WTC11 (cell line): Measurements from ENCODE around the gene MSGN1. TPM values are rescaled to one million over a fixed set of nuclear protein-coding genes. Genes with fewer than 3 reads are reported as not detected.

Source experiments
- ATAC-seq: fragments of 200-7000 bp; cut with Tn5 transposase; 2 replicates; pipeline ENCODE4 v1.10.0; 2021; ENCODE audit warnings: mild to moderate bottlenecking, moderate library complexity
- CTCF ChIA-PET: fragments of 300-600 bp; sonication (Branson Sonifier 250); formaldehyde crosslinking; loops from one replicate; lab custom pipeline; 2021; ENCODE audit warnings: antibody characterized with exemption; lab: Charles Lee
- POLR2A ChIA-PET: fragments of 350-600 bp; sonication (Branson Sonifier 250); formaldehyde crosslinking; loops from one replicate; lab custom pipeline; 2021; ENCODE audit warnings: antibody characterized with exemption; lab: Charles Lee
- DNase-seq: peaks from one replicate; pipeline ENCODE4 v3.0.0; 2021; ENCODE audit warnings: low spot score
- H3K27ac Mint-ChIP-seq: 2 replicates; pipeline ENCODE4 v1.8.0; 2021; ENCODE audit warnings: mixed read lengths
- H3K27me3 Mint-ChIP-seq: 2 replicates; pipeline ENCODE4 v1.8.0; 2021; ENCODE audit warnings: low read depth, mild to moderate bottlenecking, moderate library complexity, mixed read lengths
- H3K36me3 Mint-ChIP-seq: 2 replicates; pipeline ENCODE4 v1.8.0; 2021; ENCODE audit warnings: mixed read lengths
- H3K4me1 Mint-ChIP-seq: 2 replicates; pipeline ENCODE4 v1.8.0; 2022; ENCODE audit warnings: mixed read lengths
- H3K4me3 Mint-ChIP-seq: 2 replicates; pipeline ENCODE4 v1.8.0; 2021; ENCODE audit warnings: mild to moderate bottlenecking, moderate library complexity, mixed read lengths
- H3K9me3 Mint-ChIP-seq: 2 replicates; pipeline ENCODE4 v1.8.0; 2021; ENCODE audit warnings: mixed read lengths
- ATF3 ChIP-seq: sonication (generic); formaldehyde crosslinking; conservative IDR thresholded peaks from 2 replicates; pipeline ENCODE4 v1.8.1; 2022; ENCODE audit warnings: mild to moderate bottlenecking, missing genetic modification reagents
- ATF6 ChIP-seq: sonication (generic); formaldehyde crosslinking; IDR thresholded peaks from 2 replicates; pipeline ENCODE4 v1.8.1; 2023; ENCODE audit warnings: mild to moderate bottlenecking, missing genetic modification reagents
- EMX1 ChIP-seq: fragments of 250-450 bp; sonication (Bioruptor Pico); IDR thresholded peaks from 2 replicates; pipeline ENCODE4 v1.8.0; 2021; ENCODE audit warnings: mild to moderate bottlenecking
- FOXP1 ChIP-seq: sonication (generic); formaldehyde crosslinking; IDR thresholded peaks from 2 replicates; pipeline ENCODE4 v1.8.0; 2022; ENCODE audit warnings: missing genetic modification reagents, mild to moderate bottlenecking, moderate library complexity, borderline replicate concordance
- GRHL2 ChIP-seq: fragments of 250-450 bp; sonication (Bioruptor Pico); IDR thresholded peaks from 2 replicates; pipeline ENCODE4 v1.8.0; 2022; ENCODE audit warnings: mild to moderate bottlenecking, moderate library complexity; ENCODE audit not compliant: insufficient replicate concordance, severe bottlenecking
- GTF2I ChIP-seq: fragments of 250-450 bp; sonication (Bioruptor Pico); conservative IDR thresholded peaks from 2 replicates; pipeline ENCODE4 v1.4.0; 2021; ENCODE audit warnings: mild to moderate bottlenecking
- KAT7 ChIP-seq: sonication (generic); formaldehyde crosslinking; IDR thresholded peaks from 2 replicates; pipeline ENCODE4 v1.8.1; 2023; ENCODE audit warnings: missing genetic modification reagents, mild to moderate bottlenecking, borderline replicate concordance
- MLX ChIP-seq: sonication (generic); formaldehyde crosslinking; IDR thresholded peaks from 2 replicates; pipeline ENCODE4 v1.8.1; 2023; ENCODE audit warnings: mild to moderate bottlenecking, missing genetic modification reagents, moderate library complexity
- MYBL2 ChIP-seq: sonication (generic); formaldehyde crosslinking; IDR thresholded peaks from 2 replicates; pipeline ENCODE4 v1.8.1; 2023; ENCODE audit warnings: mild to moderate bottlenecking, moderate library complexity, missing genetic modification reagents
- NFYB ChIP-seq: sonication (generic); formaldehyde crosslinking; conservative IDR thresholded peaks from 2 replicates; pipeline ENCODE4 v1.8.0; 2022; ENCODE audit warnings: low read depth, missing genetic modification reagents
- NR2C2 ChIP-seq: sonication (generic); formaldehyde crosslinking; IDR thresholded peaks from 2 replicates; pipeline ENCODE4 v1.8.0; 2022; ENCODE audit warnings: mild to moderate bottlenecking, missing genetic modification reagents
- PRRX2 ChIP-seq: fragments of 250-450 bp; sonication (Bioruptor Pico); IDR thresholded peaks from 2 replicates; pipeline ENCODE4 v1.8.0; 2021; ENCODE audit warnings: mild to moderate bottlenecking
- RELA ChIP-seq: sonication (generic); formaldehyde crosslinking; IDR thresholded peaks from 2 replicates; pipeline ENCODE4 v1.8.1; 2022; ENCODE audit warnings: missing genetic modification reagents, mild to moderate bottlenecking, borderline replicate concordance
- SMAD4 ChIP-seq: sonication (generic); formaldehyde crosslinking; IDR thresholded peaks from 2 replicates; pipeline ENCODE4 v1.8.0; 2022; ENCODE audit warnings: mild to moderate bottlenecking, missing genetic modification reagents
- TEAD4 ChIP-seq: sonication (generic); formaldehyde crosslinking; IDR thresholded peaks from 2 replicates; pipeline ENCODE4 v1.8.0; 2022; ENCODE audit warnings: mild to moderate bottlenecking, missing genetic modification reagents
- USF1 ChIP-seq: sonication (generic); formaldehyde crosslinking; IDR thresholded peaks from 2 replicates; pipeline ENCODE4 v1.8.0; 2022; ENCODE audit warnings: mild to moderate bottlenecking, missing genetic modification reagents
- USF2 ChIP-seq: sonication (generic); formaldehyde crosslinking; IDR thresholded peaks from 2 replicates; pipeline ENCODE4 v1.8.1; 2023; ENCODE audit warnings: mild to moderate bottlenecking, missing genetic modification reagents, moderate library complexity
- ZMAT4 ChIP-seq: fragments of 250-450 bp; sonication (Bioruptor Pico); IDR thresholded peaks from 2 replicates; pipeline ENCODE4 v1.9.0; 2021; ENCODE audit warnings: mild to moderate bottlenecking
- ZNF138 ChIP-seq: sonication (generic); formaldehyde crosslinking; conservative IDR thresholded peaks from 2 replicates; pipeline ENCODE4 v1.8.1; 2022; ENCODE audit warnings: mild to moderate bottlenecking, moderate library complexity, missing genetic modification reagents
- ZNF219 ChIP-seq: sonication (generic); formaldehyde crosslinking; IDR thresholded peaks from 2 replicates; pipeline ENCODE4 v1.8.0; 2023; ENCODE audit warnings: missing genetic modification reagents, mild to moderate bottlenecking, borderline replicate concordance
- ZNF232 ChIP-seq: sonication (generic); formaldehyde crosslinking; IDR thresholded peaks from 2 replicates; pipeline ENCODE4 v1.8.0; 2022; ENCODE audit warnings: mild to moderate bottlenecking, missing genetic modification reagents
- ZNF281 ChIP-seq: sonication (generic); formaldehyde crosslinking; IDR thresholded peaks from 2 replicates; pipeline ENCODE4 v1.8.0; 2023; ENCODE audit warnings: mild to moderate bottlenecking, missing genetic modification reagents
- ZNF396 ChIP-seq: fragments of 250-450 bp; sonication (Bioruptor Pico); IDR thresholded peaks from 2 replicates; pipeline ENCODE4 v1.8.0; 2021; ENCODE audit warnings: mild to moderate bottlenecking, moderate library complexity, borderline replicate concordance
- total RNA-seq: library from RNA; stranded (reverse); gene quantifications from 3 replicates; pipeline ENCODE4 v1.2.3, GENCODE V29; 2021
- TF ChIP-seq, protein P1 (sequence below): sonication (generic); formaldehyde crosslinking; IDR thresholded peaks from 2 replicates; pipeline ENCODE4 v1.8.1; 2022; ENCODE audit warnings: mild to moderate bottlenecking, moderate library complexity, missing genetic modification reagents

MSGN1 gene
- total RNA-seq, 1 experiment from 2014 or later, result not detected

- H3K36me3 Mint-ChIP-seq, result no peaks in the 10 kb centered on the region
- ChIA-PET CTCF (no interaction called here), POLR2A (no interaction called here)
- no peaks in the 10 kb centered on the region for H3K9me3 Mint-ChIP-seq
- DNase-seq (peak; percentile 39), ATAC-seq (peak; percentile 82)
- H3K27me3 Mint-ChIP-seq, result no peaks in the 10 kb centered on the region
- H3K27ac Mint-ChIP-seq, result no peak overlapping the region
- TF ChIP-seq SMAD4, result no peak
- no peak for TF ChIP-seq NR2C2 (CRISPR knock-in tag)
- TF ChIP-seq NFYB, result no peak
- TF ChIP-seq ZNF232, result no peak
- no peak for TF ChIP-seq MLX (CRISPR knock-in tag)
- TF ChIP-seq, all 79 proteins: peak for 0
- no peak overlapping the region for H3K4me3 Mint-ChIP-seq
- peaks cover 6% of the 10 kb centered on the region; the same call in 1 of the 2 replicates for H3K4me1 Mint-ChIP-seq
These were observed 37.5 kb downstream of the MSGN1 start for GRCh38 chr2:17853799-17854198.

- DNase-seq, result no peak
- ChIA-PET POLR2A (interaction anchor here (0.7 kb wide), 1 partner anchor 249 kb away, joined by 3 read pairs; no protein-coding TSS in a partner anchor), CTCF (interaction anchor here (1.7 kb wide), 1 partner anchor 62 kb away, joined by 4 read pairs; no protein-coding TSS in a partner anchor)
- no peak overlapping the region for H3K4me3 Mint-ChIP-seq
- ATAC-seq, result no peak
- no peaks in the 10 kb centered on the region for H3K27me3 Mint-ChIP-seq
- H3K36me3 Mint-ChIP-seq, result no peaks in the 10 kb centered on the region
- no peak for TF ChIP-seq PRRX2 (CRISPR knock-in tag)
- TF ChIP-seq MLX (CRISPR knock-in tag), result no peak
- TF ChIP-seq KAT7 (CRISPR knock-in tag), result no peak
- TF ChIP-seq USF2, result no peak
- TF ChIP-seq GRHL2 (CRISPR knock-in tag), result no peak
- TF ChIP-seq, protein P1, sequence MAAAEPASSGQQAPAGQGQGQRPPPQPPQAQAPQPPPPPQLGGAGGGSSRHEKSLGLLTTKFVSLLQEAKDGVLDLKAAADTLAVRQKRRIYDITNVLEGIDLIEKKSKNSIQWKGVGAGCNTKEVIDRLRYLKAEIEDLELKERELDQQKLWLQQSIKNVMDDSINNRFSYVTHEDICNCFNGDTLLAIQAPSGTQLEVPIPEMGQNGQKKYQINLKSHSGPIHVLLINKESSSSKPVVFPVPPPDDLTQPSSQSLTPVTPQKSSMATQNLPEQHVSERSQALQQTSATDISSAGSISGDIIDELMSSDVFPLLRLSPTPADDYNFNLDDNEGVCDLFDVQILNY (CRISPR knock-in tag), result no peak
- no peak for TF ChIP-seq ZMAT4
- TF ChIP-seq ZNF138 (CRISPR knock-in tag), result no peak
- H3K4me1 Mint-ChIP-seq, result peaks cover 4% of the 10 kb centered on the region; the same call in 1 of the 2 replicates
- H3K9me3 Mint-ChIP-seq, result no peaks in the 10 kb centered on the region
- no peak overlapping the region for H3K27ac Mint-ChIP-seq
These were observed 40.8 kb downstream of the MSGN1 start for GRCh38 chr2:17857021-17857420.

- no peaks in the 10 kb centered on the region for H3K36me3 Mint-ChIP-seq
- H3K4me1 Mint-ChIP-seq, result peaks cover 4% of the 10 kb centered on the region; the same call in 1 of the 2 replicates
- CTCF ChIA-PET, result interaction anchor here (0.6 to 1.7 kb wide), 2 partner anchors 61 to 260 kb away, joined by 3 to 4 read pairs; no protein-coding TSS in a partner anchor
- H3K27ac Mint-ChIP-seq, result no peak overlapping the region
- no peaks in the 10 kb centered on the region for H3K27me3 Mint-ChIP-seq
- ATAC-seq, result no peak
- POLR2A ChIA-PET, result no interaction called here
- H3K4me3 Mint-ChIP-seq, result no peak overlapping the region
- no peak for DNase-seq
- H3K9me3 Mint-ChIP-seq, result no peaks in the 10 kb centered on the region
- TF ChIP-seq USF1 (CRISPR knock-in tag) (no peak), ZNF281 (CRISPR knock-in tag) (no peak), EMX1 (CRISPR knock-in tag) (no peak), RELA (no peak), SMAD4 (no peak), FOXP1 (CRISPR knock-in tag) (no peak), ZNF396 (no peak), TEAD4 (no peak), GTF2I (CRISPR knock-in tag) (no peak), ATF3 (no peak), ZNF219 (CRISPR knock-in tag) (no peak), ATF6 (CRISPR knock-in tag) (no peak), MYBL2 (CRISPR knock-in tag) (no peak), ZNF232 (no peak)
These were observed 41.8 kb downstream of the MSGN1 start for GRCh38 chr2:17858064-17858463.
